Neural progenitor cell (in vitro differentiated cells): ENCODE measurements around the gene CA10. TPM values are rescaled to one million over a fixed set of nuclear protein-coding genes. Genes with fewer than 3 reads are reported as not detected.

ENCODE experiments used
- DNase-seq: peaks from one replicate; pipeline ENCODE4 v3.0.0-alpha.2; 2016; ENCODE audit warnings: low spot score
- H2AFZ ChIP-seq: fragments of 200-600 bp; sonication (generic); replicated peaks from 2 replicates; pipeline ENCODE4 v1.6.1; 2016; ENCODE audit warnings: antibody characterized with exemption
- H3F3A ChIP-seq: fragments of 200-600 bp; sonication (generic); 2 replicates; pipeline ENCODE4 v1.6.1; 2016; ENCODE audit warnings: antibody characterized with exemption, low read depth
- H3K27ac ChIP-seq: fragments of 200-600 bp; sonication (generic); 2 replicates; pipeline ENCODE4 v1.5.1; 2016; ENCODE audit warnings: mild to moderate bottlenecking
- H3K27me3 ChIP-seq: fragments of 200-600 bp; sonication (generic); 2 replicates; pipeline ENCODE4 v1.6.1; 2016; ENCODE audit warnings: mild to moderate bottlenecking, moderate library complexity
- H3K36me3 ChIP-seq: fragments of 200-600 bp; sonication (generic); 2 replicates; pipeline ENCODE4 v1.5.1; 2016
- H3K4me1 ChIP-seq: fragments of 200-600 bp; sonication (generic); 2 replicates; pipeline ENCODE4 v1.6.1; 2016; ENCODE audit warnings: mixed run types
- H3K4me2 ChIP-seq: fragments of 200-600 bp; sonication (generic); 2 replicates; pipeline ENCODE4 v1.6.1; 2016
- H3K4me3 ChIP-seq: fragments of 200-600 bp; sonication (generic); 2 replicates; pipeline ENCODE4 v1.5.1; 2016
- H3K79me2 ChIP-seq: fragments of 200-600 bp; sonication (generic); 2 replicates; pipeline ENCODE4 v1.6.1; 2016; ENCODE audit warnings: low read depth
- H3K9ac ChIP-seq: fragments of 200-600 bp; sonication (generic); 2 replicates; pipeline ENCODE4 v1.6.1; 2016
- H3K9me3 ChIP-seq: fragments of 200-600 bp; sonication (generic); 2 replicates; pipeline ENCODE4 v1.5.1; 2016; ENCODE audit warnings: low read depth
- H4K20me1 ChIP-seq: fragments of 200-600 bp; sonication (generic); 2 replicates; pipeline ENCODE4 v1.6.1; 2016; ENCODE audit warnings: low read depth
- H3K27ac Mint-ChIP-seq: 3 replicates; pipeline ENCODE4 v1.8.0; 2021; ENCODE audit warnings: mixed read lengths
- H3K27me3 Mint-ChIP-seq: 2 replicates; pipeline ENCODE4 v1.8.0; 2022; ENCODE audit warnings: low read depth, mild to moderate bottlenecking, inconsistent platforms, moderate library complexity, mixed read lengths; ENCODE audit not compliant: insufficient read depth
- H3K36me3 Mint-ChIP-seq: 3 replicates; pipeline ENCODE4 v1.8.0; 2021; ENCODE audit warnings: mixed read lengths
- H3K4me1 Mint-ChIP-seq: 3 replicates; pipeline ENCODE4 v1.8.0; 2021; ENCODE audit warnings: mixed read lengths
- H3K4me3 Mint-ChIP-seq: 3 replicates; pipeline ENCODE4 v1.8.0; 2021; ENCODE audit warnings: mild to moderate bottlenecking, moderate library complexity, mixed read lengths
- H3K9me3 Mint-ChIP-seq: 3 replicates; pipeline ENCODE4 v1.8.0; 2020; ENCODE audit warnings: mixed read lengths
- CTCF ChIP-seq: fragments of 200-600 bp; sonication (generic); IDR thresholded peaks from 2 replicates; pipeline ENCODE4 v1.5.1; 2017; ENCODE audit warnings: antibody characterized with exemption, mild to moderate bottlenecking
- EZH2 ChIP-seq: fragments of 200-600 bp; sonication (generic); IDR thresholded peaks from 2 replicates; pipeline ENCODE4 v1.6.1; 2017; ENCODE audit warnings: antibody characterized with exemption, mild to moderate bottlenecking, moderate library complexity
- EZH2phosphoT487 ChIP-seq: fragments of 200-600 bp; sonication (generic); IDR thresholded peaks from 2 replicates; pipeline ENCODE4 v1.6.1; 2017; ENCODE audit warnings: antibody characterized with exemption
- total RNA-seq: library from RNA; depleted of rRNA; stranded (reverse); fragments of >200 nt; gene quantifications from 2 replicates; pipeline ENCODE4 v1.2.3, GENCODE V29; 2015; ENCODE audit warnings: low replicate concordance

Gene CA10
- total RNA-seq, 1 donor from 2014 or later = 0.65 TPM

GRCh38 chr17:51748749-51749604 is 409.5 kb downstream of the CA10 start:
- Histone ChIP-seq H3K27me3 (no peaks in the 10 kb centered on the region), H4K20me1 (no peaks in the 10 kb centered on the region), H2AFZ (no peak overlapping the region), H3K4me1 (no peaks in the 10 kb centered on the region), H3K9me3 (no peaks in the 10 kb centered on the region), H3K9ac (no peak overlapping the region), H3K36me3 (no peaks in the 10 kb centered on the region), H3K79me2 (no peaks in the 10 kb centered on the region), H3F3A (no peaks in the 10 kb centered on the region), H3K27ac (no peak overlapping the region), H3K4me3 (no peak overlapping the region), H3K4me2 (no peak overlapping the region)
- H3K4me3 Mint-ChIP-seq = no peak overlapping the region
- no peaks in the 10 kb centered on the region for H3K9me3 Mint-ChIP-seq
- peaks cover 4% of the 10 kb centered on the region for H3K27me3 Mint-ChIP-seq
- TF ChIP-seq EZH2 (no peak), CTCF (no peak)
- H3K36me3 Mint-ChIP-seq = no peaks in the 10 kb centered on the region
- no peak for DNase-seq
- peak overlapping the region; percentile 15 for H3K27ac Mint-ChIP-seq
- H3K4me1 Mint-ChIP-seq = peaks cover 27% of the 10 kb centered on the region

DNA sequence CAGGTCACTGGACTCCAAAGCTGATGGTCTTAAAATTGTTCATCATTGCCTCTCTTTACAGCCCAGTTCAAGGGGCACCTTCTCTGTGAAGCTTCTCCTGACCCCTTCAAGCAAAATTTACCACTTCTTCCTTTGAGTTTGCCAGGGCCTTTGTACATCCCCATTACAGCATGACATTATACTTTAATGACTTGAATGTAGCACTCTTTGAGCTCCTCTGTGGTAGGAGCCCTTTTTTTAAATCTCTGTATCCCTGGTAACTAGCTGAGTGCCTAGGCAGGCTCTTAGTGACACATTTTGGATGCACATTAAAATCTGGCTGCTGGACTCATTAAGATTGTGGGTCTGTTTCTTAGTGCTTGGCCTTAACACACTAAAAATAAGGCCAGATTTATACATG is 412.1 kb downstream of the CA10 start:
- Mint-ChIP-seq H3K9me3 (no peaks in the 10 kb centered on the region), H3K4me1 (peaks cover 40% of the 10 kb centered on the region), H3K27me3 (peaks cover 4% of the 10 kb centered on the region), H3K36me3 (no peaks in the 10 kb centered on the region), H3K27ac (peak overlapping the region; percentile 84), H3K4me3 (no peak overlapping the region)
- no peak overlapping the region for H3K27ac ChIP-seq
- peaks cover 4% of the 10 kb centered on the region for H3K4me1 ChIP-seq
- TF ChIP-seq EZH2phosphoT487 = no peak
- TF ChIP-seq CTCF = no peak
- no peak for TF ChIP-seq EZH2
- no peak overlapping the region for H3K4me2 ChIP-seq
- H3K36me3 ChIP-seq = no peaks in the 10 kb centered on the region
- no peaks in the 10 kb centered on the region for H3K79me2 ChIP-seq
- H4K20me1 ChIP-seq = no peaks in the 10 kb centered on the region
- no peaks in the 10 kb centered on the region for H3F3A ChIP-seq
- no peaks in the 10 kb centered on the region for H3K27me3 ChIP-seq
- H2AFZ ChIP-seq = peak overlapping the region; percentile 3
- DNase-seq = no peak
- no peaks in the 10 kb centered on the region for H3K9me3 ChIP-seq
- H3K4me3 ChIP-seq = no peak overlapping the region
- no peak overlapping the region for H3K9ac ChIP-seq

DNA sequence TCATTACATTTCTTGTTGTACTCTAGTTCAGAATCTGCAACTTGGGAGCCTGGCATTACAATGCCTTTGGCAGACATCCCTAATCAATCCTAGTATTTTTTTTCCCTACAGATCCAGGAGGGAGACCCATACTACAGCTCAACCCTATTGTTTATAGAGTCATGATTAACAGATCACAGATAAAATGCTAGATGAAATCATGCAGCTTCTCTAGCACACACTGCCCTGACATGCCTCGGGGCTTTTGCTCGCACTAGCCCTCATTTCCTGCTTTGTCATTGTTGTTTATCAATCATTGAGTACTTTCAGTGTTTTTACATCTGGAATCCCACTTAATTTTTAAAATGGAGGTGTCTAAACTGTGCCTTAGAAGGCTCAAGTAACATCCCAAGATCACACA is 412.5 kb downstream of the CA10 start:
- no peak overlapping the region for H3K4me3 Mint-ChIP-seq
- no peaks in the 10 kb centered on the region for H3K27me3 ChIP-seq
- H4K20me1 ChIP-seq = no peaks in the 10 kb centered on the region
- H3K27me3 Mint-ChIP-seq = peaks cover 4% of the 10 kb centered on the region
- TF ChIP-seq EZH2 (no peak), CTCF (no peak), EZH2phosphoT487 (no peak)
- H3K9ac ChIP-seq = no peak overlapping the region
- no peaks in the 10 kb centered on the region for H3K79me2 ChIP-seq
- no peaks in the 10 kb centered on the region for H3K36me3 Mint-ChIP-seq
- no peak overlapping the region for H3K4me3 ChIP-seq
- H2AFZ ChIP-seq = peak overlapping the region; percentile 3
- no peaks in the 10 kb centered on the region for H3K9me3 ChIP-seq
- H3K4me1 ChIP-seq = peaks cover 4% of the 10 kb centered on the region
- H3K4me2 ChIP-seq = no peak overlapping the region
- no peak for DNase-seq
- H3K27ac Mint-ChIP-seq = peak overlapping the region; percentile 84
- no peaks in the 10 kb centered on the region for H3F3A ChIP-seq
- H3K36me3 ChIP-seq = no peaks in the 10 kb centered on the region
- H3K27ac ChIP-seq = no peak overlapping the region
- H3K9me3 Mint-ChIP-seq = no peaks in the 10 kb centered on the region
- H3K4me1 Mint-ChIP-seq = peaks cover 41% of the 10 kb centered on the region
